HepG2 (cell line): ENCODE measurements around the gene VWA7. TPM values are rescaled to one million over a fixed set of nuclear protein-coding genes. Genes with fewer than 3 reads are reported as not detected.

ENCODE experiments used
- BCL6 ChIP-seq: IDR thresholded peaks from 2 replicates; pipeline ENCODE4 v1.6.1; 2016; ENCODE audit warnings: missing genetic modification reagents, missing compliant biosample characterization
- CBX2 ChIP-seq, 2 experiments: fragments of 200-600 bp in 1 of 2; sonication (generic); formaldehyde crosslinking in 1 of 2; IDR thresholded peaks; 2 replicates each; pipeline versions ENCODE4 v1.7.0 to v1.8.1; 2018 to 2022; ENCODE audit warnings: low read depth in 2 of 2, low read length in 1 of 2, mild to moderate bottlenecking in 1 of 2, missing genetic modification reagents in 1 of 2
- FOXK2 ChIP-seq: fragments of 450-650 bp; IDR thresholded peaks from 2 replicates; pipeline ENCODE4 v1.6.1; 2016
- NR2F6 ChIP-seq, 2 experiments: IDR thresholded peaks; 2 replicates each; pipeline ENCODE4 v1.6.1; 2016; ENCODE audit warnings: antibody characterized with exemption in 1 of 2, mild to moderate bottlenecking in 1 of 2
- ONECUT2 ChIP-seq: sonication (generic); formaldehyde crosslinking; IDR thresholded peaks from 2 replicates; pipeline ENCODE4 v1.4.0; 2020; ENCODE audit warnings: missing genetic modification reagents
- PBX3 ChIP-seq: sonication (generic); formaldehyde crosslinking; IDR thresholded peaks from 2 replicates; pipeline ENCODE4 v1.8.1; 2023; ENCODE audit warnings: missing genetic modification reagents, inconsistent platforms, borderline replicate concordance
- RELA ChIP-seq: sonication (generic); formaldehyde crosslinking; IDR thresholded peaks from 2 replicates; pipeline ENCODE4 v1.4.0; 2020; ENCODE audit warnings: missing genetic modification reagents
- YEATS2 ChIP-seq: sonication (generic); formaldehyde crosslinking; IDR thresholded peaks from 2 replicates; pipeline ENCODE4 v1.4.0; 2020; ENCODE audit warnings: missing genetic modification reagents, borderline replicate concordance
- ZFX ChIP-seq: sonication (generic); formaldehyde crosslinking; IDR thresholded peaks from 2 replicates; pipeline ENCODE4 v1.4.0; 2020; ENCODE audit warnings: mild to moderate bottlenecking, low read depth, missing genetic modification reagents, moderate library complexity
- ZNF343 ChIP-seq: sonication (generic); formaldehyde crosslinking; IDR thresholded peaks from 2 replicates; pipeline ENCODE4 v1.4.0; 2020; ENCODE audit warnings: mild to moderate bottlenecking, missing genetic modification reagents
- ZNF574 ChIP-seq: sonication (generic); formaldehyde crosslinking; IDR thresholded peaks from 2 replicates; pipeline ENCODE4 v1.4.0; 2020; ENCODE audit warnings: missing genetic modification reagents
- ZNF740 ChIP-seq: sonication (generic); formaldehyde crosslinking; IDR thresholded peaks from 2 replicates; pipeline ENCODE4 v1.4.0; 2020; ENCODE audit warnings: missing genetic modification reagents
- polyA plus RNA-seq, 8 experiments: library from polyadenylated mRNA; depleted of rRNA in 3 of 8; stranded (reverse) in 7 of 8; unstranded in 1 of 8; fragments of >200 nt; fragmentation: Illumina TruSeq in 4 of 8; extraction: Trizol in 4 of 8; gene quantifications; 2 replicates each; pipeline versions ENCODE4 v1.2.1 to v1.2.3, GENCODE V29; 2011 to 2016; ENCODE audit warnings: low read depth in 4 of 8, missing spikeins in 1 of 8, mixed read lengths in 1 of 8; ENCODE audit not compliant: insufficient read depth in 1 of 8
- total RNA-seq, 5 experiments: library from RNA; depleted of rRNA; stranded (reverse); fragments of >200 nt; fragmentation: Illumina TruSeq; extraction: Trizol; gene quantifications; 2 replicates each; pipeline ENCODE4 v1.2.3, GENCODE V29; 2016; ENCODE audit warnings: low read depth in 1 of 5
- TF ChIP-seq, protein P1 (sequence below): sonication (generic); formaldehyde crosslinking; IDR thresholded peaks from 2 replicates; pipeline ENCODE4 v1.4.0; 2020; ENCODE audit warnings: missing genetic modification reagents
- TF ChIP-seq, protein P2 (sequence below): sonication (generic); formaldehyde crosslinking; IDR thresholded peaks from 2 replicates; pipeline ENCODE4 v1.4.0; 2020; ENCODE audit warnings: mild to moderate bottlenecking, missing genetic modification reagents
- TF ChIP-seq, protein P3 (sequence below): sonication (generic); formaldehyde crosslinking; IDR thresholded peaks from 2 replicates; pipeline ENCODE4 v1.5.0; 2020; ENCODE audit warnings: mild to moderate bottlenecking, missing genetic modification reagents, borderline replicate concordance

Gene VWA7
- total and polyA plus RNA-seq, 2 of the 13 experiments (the other 11 are each of a cell fraction or from before 2014, with no cell fraction given), result 0.86 to 3.3 TPM

DNA sequence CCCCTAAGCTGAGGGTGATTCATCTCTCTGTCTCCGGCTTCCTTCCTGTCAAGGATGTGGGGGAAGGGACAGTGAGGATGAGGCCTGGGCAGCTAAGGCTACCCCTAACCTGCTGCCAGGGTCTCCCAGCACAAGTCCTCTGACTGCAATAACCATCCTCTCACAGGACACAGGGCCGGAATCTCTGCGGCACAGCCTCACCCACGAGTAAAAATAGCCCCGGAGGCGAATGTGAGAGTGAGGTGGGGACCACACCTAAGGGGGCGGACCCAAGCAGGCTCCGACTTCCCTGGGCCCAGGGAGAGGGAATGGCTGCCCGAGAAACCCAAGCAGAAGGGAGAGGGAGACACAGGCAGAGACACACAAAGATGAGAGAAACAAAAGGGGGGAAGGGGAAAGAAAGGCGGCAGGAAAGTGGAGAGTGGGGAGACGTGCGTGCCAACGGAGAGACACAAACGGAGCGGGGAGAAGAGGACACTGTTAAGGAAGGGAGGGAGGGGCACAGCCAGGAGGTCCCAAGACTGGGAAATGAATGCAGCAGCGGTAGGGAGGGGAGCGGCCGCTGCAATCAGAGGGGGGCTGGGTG, 42.2 kb downstream of the VWA7 start (continued):
- TF ChIP-seq, protein P1, sequence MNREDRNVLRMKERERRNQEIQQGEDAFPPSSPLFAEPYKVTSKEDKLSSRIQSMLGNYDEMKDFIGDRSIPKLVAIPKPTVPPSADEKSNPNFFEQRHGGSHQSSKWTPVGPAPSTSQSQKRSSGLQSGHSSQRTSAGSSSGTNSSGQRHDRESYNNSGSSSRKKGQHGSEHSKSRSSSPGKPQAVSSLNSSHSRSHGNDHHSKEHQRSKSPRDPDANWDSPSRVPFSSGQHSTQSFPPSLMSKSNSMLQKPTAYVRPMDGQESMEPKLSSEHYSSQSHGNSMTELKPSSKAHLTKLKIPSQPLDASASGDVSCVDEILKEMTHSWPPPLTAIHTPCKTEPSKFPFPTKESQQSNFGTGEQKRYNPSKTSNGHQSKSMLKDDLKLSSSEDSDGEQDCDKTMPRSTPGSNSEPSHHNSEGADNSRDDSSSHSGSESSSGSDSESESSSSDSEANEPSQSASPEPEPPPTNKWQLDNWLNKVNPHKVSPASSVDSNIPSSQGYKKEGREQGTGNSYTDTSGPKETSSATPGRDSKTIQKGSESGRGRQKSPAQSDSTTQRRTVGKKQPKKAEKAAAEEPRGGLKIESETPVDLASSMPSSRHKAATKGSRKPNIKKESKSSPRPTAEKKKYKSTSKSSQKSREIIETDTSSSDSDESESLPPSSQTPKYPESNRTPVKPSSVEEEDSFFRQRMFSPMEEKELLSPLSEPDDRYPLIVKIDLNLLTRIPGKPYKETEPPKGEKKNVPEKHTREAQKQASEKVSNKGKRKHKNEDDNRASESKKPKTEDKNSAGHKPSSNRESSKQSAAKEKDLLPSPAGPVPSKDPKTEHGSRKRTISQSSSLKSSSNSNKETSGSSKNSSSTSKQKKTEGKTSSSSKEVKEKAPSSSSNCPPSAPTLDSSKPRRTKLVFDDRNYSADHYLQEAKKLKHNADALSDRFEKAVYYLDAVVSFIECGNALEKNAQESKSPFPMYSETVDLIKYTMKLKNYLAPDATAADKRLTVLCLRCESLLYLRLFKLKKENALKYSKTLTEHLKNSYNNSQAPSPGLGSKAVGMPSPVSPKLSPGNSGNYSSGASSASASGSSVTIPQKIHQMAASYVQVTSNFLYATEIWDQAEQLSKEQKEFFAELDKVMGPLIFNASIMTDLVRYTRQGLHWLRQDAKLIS (CRISPR knock-in tag), result 0 out of 2 replicates have a peak, but pooled peaks have one; percentile 18
- 0 out of 2 replicates have a peak, but pooled peaks have one; percentile 13 for TF ChIP-seq BCL6 (CRISPR knock-in tag)
- TF ChIP-seq ZNF740 (CRISPR knock-in tag), result no peak
- TF ChIP-seq NR2F6 (IDR thresholded peaks at IDR 0.05), result no peak
- TF ChIP-seq NR2F6 (CRISPR knock-in tag; IDR thresholded peaks at IDR 0.05), result no peak
- no peak for TF ChIP-seq PBX3 (CRISPR knock-in tag)
- TF ChIP-seq, protein P2, sequence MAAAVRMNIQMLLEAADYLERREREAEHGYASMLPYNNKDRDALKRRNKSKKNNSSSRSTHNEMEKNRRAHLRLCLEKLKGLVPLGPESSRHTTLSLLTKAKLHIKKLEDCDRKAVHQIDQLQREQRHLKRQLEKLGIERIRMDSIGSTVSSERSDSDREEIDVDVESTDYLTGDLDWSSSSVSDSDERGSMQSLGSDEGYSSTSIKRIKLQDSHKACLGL, result no peak
- no peak for TF ChIP-seq CBX2 (IDR thresholded peaks at IDR 0.05; ENCODE audit: low read depth, low read length)
- no peak for TF ChIP-seq CBX2 (CRISPR knock-in tag; IDR thresholded peaks at IDR 0.05; ENCODE audit: low read depth)
- TF ChIP-seq ZNF574, result no peak
- no peak for TF ChIP-seq FOXK2
- no peak for TF ChIP-seq ONECUT2 (CRISPR knock-in tag)
- TF ChIP-seq ZFX (CRISPR knock-in tag), result peak; percentile 81
- TF ChIP-seq YEATS2 (CRISPR knock-in tag), result peak; percentile 16; the same call in 1 of the 2 replicates
- no peak for TF ChIP-seq ZNF343 (CRISPR knock-in tag)
- TF ChIP-seq, protein P3, sequence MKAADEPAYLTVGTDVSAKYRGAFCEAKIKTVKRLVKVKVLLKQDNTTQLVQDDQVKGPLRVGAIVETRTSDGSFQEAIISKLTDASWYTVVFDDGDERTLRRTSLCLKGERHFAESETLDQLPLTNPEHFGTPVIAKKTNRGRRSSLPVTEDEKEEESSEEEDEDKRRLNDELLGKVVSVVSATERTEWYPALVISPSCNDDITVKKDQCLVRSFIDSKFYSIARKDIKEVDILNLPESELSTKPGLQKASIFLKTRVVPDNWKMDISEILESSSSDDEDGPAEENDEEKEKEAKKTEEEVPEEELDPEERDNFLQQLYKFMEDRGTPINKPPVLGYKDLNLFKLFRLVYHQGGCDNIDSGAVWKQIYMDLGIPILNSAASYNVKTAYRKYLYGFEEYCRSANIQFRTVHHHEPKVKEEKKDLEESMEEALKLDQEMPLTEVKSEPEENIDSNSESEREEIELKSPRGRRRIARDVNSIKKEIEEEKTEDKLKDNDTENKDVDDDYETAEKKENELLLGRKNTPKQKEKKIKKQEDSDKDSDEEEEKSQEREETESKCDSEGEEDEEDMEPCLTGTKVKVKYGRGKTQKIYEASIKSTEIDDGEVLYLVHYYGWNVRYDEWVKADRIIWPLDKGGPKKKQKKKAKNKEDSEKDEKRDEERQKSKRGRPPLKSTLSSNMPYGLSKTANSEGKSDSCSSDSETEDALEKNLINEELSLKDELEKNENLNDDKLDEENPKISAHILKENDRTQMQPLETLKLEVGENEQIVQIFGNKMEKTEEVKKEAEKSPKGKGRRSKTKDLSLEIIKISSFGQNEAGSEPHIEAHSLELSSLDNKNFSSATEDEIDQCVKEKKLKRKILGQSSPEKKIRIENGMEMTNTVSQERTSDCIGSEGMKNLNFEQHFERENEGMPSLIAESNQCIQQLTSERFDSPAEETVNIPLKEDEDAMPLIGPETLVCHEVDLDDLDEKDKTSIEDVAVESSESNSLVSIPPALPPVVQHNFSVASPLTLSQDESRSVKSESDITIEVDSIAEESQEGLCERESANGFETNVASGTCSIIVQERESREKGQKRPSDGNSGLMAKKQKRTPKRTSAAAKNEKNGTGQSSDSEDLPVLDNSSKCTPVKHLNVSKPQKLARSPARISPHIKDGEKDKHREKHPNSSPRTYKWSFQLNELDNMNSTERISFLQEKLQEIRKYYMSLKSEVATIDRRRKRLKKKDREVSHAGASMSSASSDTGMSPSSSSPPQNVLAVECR (CRISPR knock-in tag), result peak; percentile 49; the same call in 1 of the 2 replicates
- TF ChIP-seq RELA (CRISPR knock-in tag), result no peak; the same call in 1 of the 2 replicates
